GM12878 (cell line): ENCODE data around the gene OPN1MW2.
"Not testable (repeated sequence)": the region's sequence is repeated elsewhere in the genome, so short reads cannot be mapped to it uniquely, and the experiment has no call there.

Source experiments
- NFYB ChIP-seq: IDR thresholded peaks from 2 replicates; pipeline ENCODE4 v1.6.1; 2011; ENCODE audit warnings: low read depth, mild to moderate bottlenecking, low read length, improper control_type of control experiment, moderate library complexity; ENCODE audit not compliant: insufficient read depth
- POLR2AphosphoS5 ChIP-seq: IDR thresholded peaks from 2 replicates; pipeline ENCODE4 v1.6.1; 2011; ENCODE audit warnings: mild to moderate bottlenecking, low read length, inconsistent platforms

DNA sequence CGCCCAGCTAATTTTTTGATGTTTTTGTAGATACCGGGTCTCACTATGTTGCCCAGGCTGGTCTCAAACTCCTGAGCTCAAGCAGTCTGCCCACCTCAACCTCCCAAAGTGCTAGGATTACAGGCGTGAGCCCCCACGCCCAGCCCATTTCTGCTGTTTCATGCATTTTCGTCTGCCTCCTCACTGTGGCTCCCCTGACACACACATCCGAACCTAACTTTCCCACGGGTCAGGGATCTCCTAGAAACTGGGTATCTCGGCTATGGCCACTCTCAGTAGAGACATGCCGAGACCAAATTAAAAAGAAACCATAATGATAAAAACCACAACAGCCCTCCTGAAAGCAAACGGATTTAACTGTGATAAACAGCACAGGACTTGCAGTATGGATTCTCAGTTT is 28.5 kb downstream of the OPN1MW2 start:
- TF ChIP-seq POLR2AphosphoS5, NFYB: not testable (repeated sequence)
